Spinal cord (tissue), 10 donors: ENCODE data around the gene ADM. TPM values are rescaled to one million over a fixed set of nuclear protein-coding genes. Genes with fewer than 3 reads are reported as not detected.
A peak's percentile ranks its signal among the peaks of the same experiment; 100 is the strongest.

Experiments
- DNase-seq, 6 donors: peaks; one replicate each; pipeline versions ENCODE4 v3.0.0 to v3.0.0-alpha.2; 2013 to 2015; ENCODE audit warnings: low spot score in 6 of 6, low read depth in 4 of 6
- H3K27ac ChIP-seq: one replicate; pipeline ENCODE4 v1.5.1; 2013; ENCODE audit warnings: low read depth, low read length, control low read depth
- H3K27me3 ChIP-seq: one replicate; pipeline ENCODE4 v1.6.1; 2013; ENCODE audit warnings: low read length; ENCODE audit not compliant: control insufficient read depth, insufficient read depth
- H3K36me3 ChIP-seq: one replicate; pipeline ENCODE4 v1.6.1; 2013; ENCODE audit warnings: low read length; ENCODE audit not compliant: control insufficient read depth, insufficient read depth
- H3K4me1 ChIP-seq: one replicate; pipeline ENCODE4 v1.6.1; 2013; ENCODE audit warnings: low read length; ENCODE audit not compliant: control insufficient read depth, insufficient read depth
- H3K4me3 ChIP-seq: one replicate; pipeline ENCODE4 v1.5.1; 2013; ENCODE audit warnings: low read depth, low read length, control low read depth
- H3K9me3 ChIP-seq: one replicate; pipeline ENCODE4 v1.6.1; 2013; ENCODE audit warnings: low read length; ENCODE audit not compliant: control insufficient read depth, insufficient read depth
- WGBS: methylation state at CpG from one replicate; pipeline ENCODE4 v1.1.5; 2013; ENCODE audit warnings: missing lambda C conversion rate; ENCODE audit not compliant: insufficient coverage; 5-methylcytosine and 5-hydroxymethylcytosine counted together
- polyA plus RNA-seq, 2 donors: library from polyadenylated mRNA; unstranded; fragments of 120-200 nt; gene quantifications; one replicate each; pipeline ENCODE4 v1.2.1, GENCODE V29; 2013; ENCODE audit not compliant: insufficient read length in 2 of 2
- total RNA-seq, 2 donors: library from RNA; depleted of rRNA in 1 of 2; stranded (reverse); fragments of 120-200 nt in 1 of 2; fragments of >200 nt in 1 of 2; gene quantifications; one replicate each; pipeline versions ENCODE4 v1.2.3 to v1.2.4, GENCODE V29; 2013 to 2014
- donor health status: healthy.

Gene ADM
- total and polyA plus RNA-seq, 4 donors = 3.5 to 67.6 (median 31.7) TPM

DNA sequence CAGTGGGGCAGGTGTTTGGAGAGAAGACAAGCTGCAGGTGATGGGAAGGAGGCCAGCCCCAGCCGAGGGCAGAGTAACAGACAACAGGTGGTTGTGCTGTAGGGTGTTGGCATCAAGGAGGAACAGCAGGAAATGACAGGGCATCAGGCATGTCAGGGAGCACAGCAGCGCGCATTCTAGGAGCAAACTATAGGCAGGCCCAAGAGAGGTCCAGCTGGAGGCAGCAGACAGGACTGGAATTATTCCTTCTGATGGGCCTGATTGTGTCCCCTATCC, 13.6 kb downstream of the ADM start:
- Histone ChIP-seq H3K27me3 (no peaks in the 10 kb centered on the region), H3K4me3 (no peak overlapping the region), H3K36me3 (no peaks in the 10 kb centered on the region), H3K4me1 (peaks cover 17% of the 10 kb centered on the region), H3K9me3 (no peaks in the 10 kb centered on the region), H3K27ac (no peak overlapping the region)
- no peak for DNase-seq
- 65% methylated on average over 3 of the region's 3 CpGs for WGBS

DNA sequence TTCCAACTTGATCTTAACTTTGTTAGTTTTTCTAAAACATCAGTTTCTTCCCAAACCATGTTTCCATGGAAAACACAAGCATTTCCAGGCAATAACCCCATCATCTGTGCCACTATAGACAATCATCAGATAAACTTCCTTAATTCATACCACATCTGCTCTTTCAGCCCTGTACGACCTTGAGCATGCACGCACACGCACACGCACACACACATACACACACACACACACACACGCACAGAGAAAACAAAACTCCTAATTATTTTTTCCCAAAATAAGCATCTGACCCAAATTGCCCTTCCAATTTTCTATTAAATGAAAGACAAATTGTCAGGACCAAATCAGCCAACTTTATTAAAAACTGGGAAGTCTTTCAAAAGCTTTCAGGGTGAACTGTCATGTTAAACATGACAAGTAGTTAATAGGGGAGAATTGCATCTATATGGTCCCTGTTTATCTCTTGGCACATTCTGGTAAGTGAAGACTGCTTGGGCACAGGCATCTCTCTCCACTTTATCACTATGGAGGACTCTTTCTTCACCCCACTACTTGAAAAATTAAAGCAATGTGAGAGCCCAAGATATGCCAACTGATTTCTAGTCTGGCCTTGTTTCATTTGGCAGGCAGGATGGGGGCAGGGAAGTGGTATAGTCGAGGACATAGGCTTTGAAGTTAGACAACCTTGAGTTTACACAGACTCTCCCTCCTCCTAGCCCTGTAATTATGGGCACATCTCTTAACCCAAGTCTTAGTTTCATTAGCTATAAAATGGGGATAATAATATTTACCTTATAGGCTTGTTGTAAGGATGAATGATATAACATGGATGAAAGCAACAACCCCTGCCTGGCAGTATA, 15.1 kb downstream of the ADM start:
- DNase-seq = no peak
- H3K27ac ChIP-seq = no peak overlapping the region
- no peaks in the 10 kb centered on the region for H3K36me3 ChIP-seq
- no peaks in the 10 kb centered on the region for H3K27me3 ChIP-seq
- WGBS = 89% methylated on average over 5 of the region's 6 CpGs
- H3K4me3 ChIP-seq = no peak overlapping the region
- H3K4me1 ChIP-seq = peaks cover 17% of the 10 kb centered on the region
- H3K9me3 ChIP-seq = no peaks in the 10 kb centered on the region

DNA sequence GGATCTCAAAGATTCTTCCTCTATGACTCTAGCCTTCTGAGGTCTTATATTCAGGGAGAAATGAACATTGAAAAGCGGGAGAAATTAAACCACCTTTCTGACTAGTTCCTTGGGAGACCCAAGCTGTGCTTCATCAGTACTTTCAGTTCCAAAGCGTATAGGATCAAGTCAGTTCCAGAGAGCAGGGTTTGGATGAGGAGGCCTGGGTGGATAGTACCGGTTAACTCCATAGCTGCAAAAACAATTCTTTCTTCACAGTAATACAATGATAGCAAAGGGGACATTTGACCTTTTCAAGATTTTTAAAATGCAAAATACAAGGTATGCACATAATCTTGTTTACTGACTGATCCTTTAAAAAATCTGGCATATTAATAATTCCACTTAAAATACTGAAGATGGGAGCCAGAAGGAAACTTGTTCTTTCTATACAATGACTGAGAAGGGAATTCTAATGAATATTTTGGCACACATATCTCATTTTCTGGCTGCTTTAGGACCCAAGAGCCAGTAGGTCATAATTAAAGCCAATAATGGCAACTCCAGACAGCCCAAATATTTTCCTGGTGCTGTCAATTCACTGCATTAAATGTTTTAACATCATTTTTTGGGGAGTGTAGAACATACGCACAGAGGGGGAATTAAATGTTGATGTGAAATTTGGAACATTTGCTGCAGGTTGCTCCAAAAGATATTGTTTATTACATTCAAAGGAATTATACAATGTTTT, 16.0 kb downstream of the ADM start:
- no CpG with 5 or more reads among the region's 4 CpGs for WGBS
- Histone ChIP-seq H3K9me3 (no peaks in the 10 kb centered on the region), H3K36me3 (no peaks in the 10 kb centered on the region), H3K27ac (no peak overlapping the region), H3K27me3 (no peaks in the 10 kb centered on the region), H3K4me1 (peaks cover 17% of the 10 kb centered on the region), H3K4me3 (no peak overlapping the region)
- DNase-seq = no peak

DNA sequence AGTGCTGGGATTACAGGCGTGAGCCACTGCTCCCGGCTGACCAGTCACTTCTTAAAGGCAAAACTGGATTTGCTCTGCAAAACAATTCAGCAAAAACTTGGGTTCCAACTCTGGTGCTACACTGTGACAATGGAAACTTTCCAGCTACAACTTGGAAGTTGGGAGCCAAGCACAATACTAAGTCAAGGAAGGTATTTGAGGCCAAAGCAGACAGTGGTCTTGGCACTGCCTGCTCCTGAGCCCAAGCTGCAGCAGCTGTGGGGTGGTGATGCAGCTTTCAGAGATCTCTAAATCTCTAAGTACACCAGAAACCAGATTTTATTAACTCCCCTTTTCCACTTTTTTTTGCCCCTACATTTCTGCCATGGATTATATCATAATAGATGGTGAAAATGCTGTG, 17.5 kb downstream of the ADM start:
- Histone ChIP-seq H3K4me3 (no peak overlapping the region), H3K36me3 (no peaks in the 10 kb centered on the region), H3K27ac (peak overlapping the region; percentile 68), H3K27me3 (no peaks in the 10 kb centered on the region), H3K4me1 (peaks cover 12% of the 10 kb centered on the region), H3K9me3 (no peaks in the 10 kb centered on the region)
- peak in 1 of 6 donors; percentile 58 for DNase-seq
- 100% methylated on average over 2 of the region's 2 CpGs for WGBS

DNA sequence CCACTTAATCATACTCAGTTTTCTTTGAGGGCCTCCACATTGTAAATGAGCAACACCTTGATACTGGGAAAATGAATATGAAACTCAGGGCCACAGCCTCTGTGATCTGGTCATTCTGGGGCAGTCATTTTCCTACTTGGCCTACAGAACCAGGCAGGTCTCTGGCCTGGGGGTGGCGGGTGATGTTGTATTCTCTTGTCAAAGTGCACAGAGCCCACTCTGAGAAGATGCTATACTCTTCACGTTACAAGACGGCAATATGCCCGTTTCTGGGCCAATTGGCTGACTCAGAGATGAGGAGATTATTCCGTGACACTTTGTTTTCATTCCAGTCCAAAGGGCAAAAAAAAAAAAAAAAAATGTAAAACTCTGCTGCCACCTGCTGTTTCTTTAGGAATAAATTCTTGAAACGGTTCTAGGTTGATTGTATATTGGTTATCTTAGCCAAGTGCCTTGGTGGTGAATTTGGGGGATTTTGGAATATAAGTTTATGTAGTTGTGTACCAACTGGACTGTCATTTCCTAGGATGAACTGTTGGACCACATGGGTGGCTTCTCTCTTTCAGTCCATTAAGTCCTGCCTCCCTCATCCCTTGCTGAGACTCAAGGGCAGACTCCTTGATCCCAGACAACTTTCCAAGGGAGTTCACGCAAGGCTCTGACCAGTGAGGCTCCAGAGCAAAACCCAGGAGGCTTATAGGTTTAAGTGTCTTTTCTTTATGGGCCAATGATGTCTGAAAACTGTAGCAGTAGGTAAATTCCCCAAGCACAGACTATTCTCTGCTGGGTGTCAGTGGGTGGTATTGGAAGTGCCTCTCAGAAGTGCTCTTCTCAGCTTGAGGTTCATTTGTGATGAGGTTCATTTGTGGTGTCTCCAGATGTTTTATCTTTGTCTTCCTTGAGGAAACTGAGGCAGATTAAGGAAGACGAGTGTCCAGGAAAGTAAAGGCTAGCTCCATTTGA, 18.2 kb downstream of the ADM start:
- DNase-seq = peak in 2 of 6 donors; percentile 83 to 91
- H3K4me1 ChIP-seq = peaks cover 9% of the 10 kb centered on the region
- H3K36me3 ChIP-seq = no peaks in the 10 kb centered on the region
- H3K4me3 ChIP-seq = no peak overlapping the region
- H3K27ac ChIP-seq = peak overlapping the region; percentile 68
- H3K27me3 ChIP-seq = no peaks in the 10 kb centered on the region
- H3K9me3 ChIP-seq = no peaks in the 10 kb centered on the region
- WGBS = 76% methylated on average over 2 of the region's 8 CpGs

DNA sequence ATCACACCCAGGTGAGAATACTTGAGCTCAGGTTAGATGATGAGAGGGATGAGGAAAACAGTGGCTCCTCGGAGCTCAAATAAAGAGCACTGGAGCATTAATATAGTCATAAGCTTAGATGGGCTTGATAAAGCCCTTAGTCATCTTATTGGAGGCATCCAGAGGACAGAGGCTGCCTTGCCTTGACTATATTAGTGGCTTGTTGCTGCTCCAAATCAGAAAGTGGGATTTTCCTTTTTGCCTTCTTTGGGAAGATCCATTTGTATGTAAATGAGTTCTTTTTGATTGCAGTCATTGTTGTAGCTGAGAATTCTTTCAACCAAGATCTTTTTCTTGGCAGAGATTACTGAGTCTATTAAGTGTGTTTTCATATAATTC, 18.9 kb downstream of the ADM start:
- Histone ChIP-seq H3K36me3 (no peaks in the 10 kb centered on the region), H3K4me3 (no peak overlapping the region), H3K27ac (peak overlapping the region; percentile 29), H3K9me3 (no peaks in the 10 kb centered on the region), H3K27me3 (no peaks in the 10 kb centered on the region), H3K4me1 (peaks cover 9% of the 10 kb centered on the region)
- DNase-seq = no peak
- WGBS = 25% methylated on average over 1 of the region's 1 CpG

DNA sequence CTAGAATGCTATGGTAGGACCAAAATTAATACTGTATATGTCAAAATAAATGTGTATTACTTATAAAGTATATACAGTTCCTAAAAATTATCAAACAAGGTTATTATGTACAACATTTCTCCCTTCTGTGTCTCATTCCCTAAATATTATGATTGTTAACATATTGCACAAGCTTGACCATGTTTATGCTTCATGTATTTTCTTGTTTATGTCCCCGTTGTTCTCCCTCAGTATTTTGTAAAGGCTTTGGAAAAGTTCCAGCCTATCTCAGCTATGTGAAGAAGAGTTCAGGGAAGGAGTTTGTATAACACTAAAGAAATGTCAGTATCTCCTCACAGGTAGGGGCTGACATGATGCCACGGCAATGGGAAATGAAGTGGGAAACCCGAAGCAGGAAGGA, 19.6 kb downstream of the ADM start:
- Histone ChIP-seq H3K36me3 (no peaks in the 10 kb centered on the region), H3K4me3 (no peak overlapping the region), H3K27ac (peak overlapping the region; percentile 59), H3K9me3 (no peaks in the 10 kb centered on the region), H3K4me1 (peaks cover 9% of the 10 kb centered on the region), H3K27me3 (no peaks in the 10 kb centered on the region)
- no CpG with 5 or more reads among the region's 3 CpGs for WGBS
- DNase-seq = no peak

DNA sequence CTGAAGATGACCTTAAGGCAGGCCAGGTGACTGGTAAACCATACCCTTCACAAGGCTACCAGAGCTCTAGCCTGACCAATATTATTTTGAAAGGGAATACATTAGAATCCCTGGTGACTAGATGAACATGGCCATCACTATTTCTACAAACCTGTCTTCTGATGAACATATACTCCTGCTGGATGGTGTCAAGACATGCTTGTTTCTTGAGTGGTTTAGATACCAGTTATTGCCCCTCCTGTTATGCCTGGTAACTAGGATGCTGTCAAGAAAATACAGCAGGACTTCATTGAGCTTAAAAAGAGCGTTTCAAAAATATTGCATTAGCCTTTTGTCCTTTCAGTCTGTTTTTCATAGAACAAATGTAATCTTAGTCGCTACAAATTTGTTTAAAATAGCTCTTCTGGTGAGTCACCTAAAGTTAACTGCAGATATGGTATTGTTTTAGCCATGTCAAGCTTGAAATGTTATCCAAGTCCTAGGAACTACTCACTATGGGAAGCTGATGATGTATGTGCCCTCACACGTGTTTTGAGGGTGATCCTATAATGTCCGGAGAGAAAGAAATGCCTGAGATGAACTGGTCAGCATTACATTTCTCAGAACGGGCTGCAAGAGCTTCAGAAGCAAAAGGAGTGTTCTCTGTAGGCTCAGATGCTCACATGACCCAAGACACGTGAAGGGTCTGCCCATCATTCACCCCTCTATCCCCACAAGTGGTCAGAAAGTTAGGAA, 20.6 kb downstream of the ADM start:
- Histone ChIP-seq H3K36me3 (no peaks in the 10 kb centered on the region), H3K4me3 (no peak overlapping the region), H3K9me3 (no peaks in the 10 kb centered on the region), H3K27me3 (no peaks in the 10 kb centered on the region), H3K27ac (peak overlapping the region; percentile 61), H3K4me1 (peaks cover 9% of the 10 kb centered on the region)
- DNase-seq = peak in 1 of 6 donors; percentile 42
- 79% methylated on average over 3 of the region's 6 CpGs for WGBS
